ENCODE results near the gene PHF2.

The PHF2 gene

GRCh38 chr9:93624977-93625376 is 48.6 kb downstream of the PHF2 start:
- DNase-seq (ENCODE audit: extremely low read depth, insufficient read length) = no peak
- H3K36me3 ChIP-seq (ENCODE audit: control insufficient read depth, insufficient read depth, low read length) = peaks cover 1% of the 10 kb centered on the region; the same call in 1 of the 2 replicates
- TF ChIP-seq CTCF (IDR thresholded peaks at IDR 0.05; ENCODE audit: insufficient read depth, low read length, poor library complexity, severe bottlenecking) = no peak
- H3K27me3 ChIP-seq (replicated peaks; ENCODE audit: control insufficient read depth, insufficient read depth, low read length) = no peaks in the 10 kb centered on the region
- H3K4me3 ChIP-seq (replicated peaks; ENCODE audit: low read depth, low read length) = no peak overlapping the region

- Histone ChIP-seq H3K36me3 (ENCODE audit: control insufficient read depth, insufficient read depth, low read length) (peaks cover 2% of the 10 kb centered on the region), H3K4me3 (replicated peaks; ENCODE audit: low read depth, low read length) (no peak overlapping the region), H3K27me3 (replicated peaks; ENCODE audit: control insufficient read depth, insufficient read depth, low read length) (no peaks in the 10 kb centered on the region)
- no peak for TF ChIP-seq CTCF (IDR thresholded peaks at IDR 0.05; ENCODE audit: insufficient read depth, low read length, poor library complexity, severe bottlenecking)
- DNase-seq (ENCODE audit: extremely low read depth, insufficient read length) = no peak
These were observed 53.5 kb downstream of the PHF2 start for GRCh38 chr9:93629920-93630319.

GRCh38 chr9:93630806-93631411 is 54.5 kb downstream of the PHF2 start:
- no peak for TF ChIP-seq CTCF (IDR thresholded peaks at IDR 0.05; ENCODE audit: insufficient read depth, low read length, poor library complexity, severe bottlenecking)
- H3K36me3 ChIP-seq (ENCODE audit: control insufficient read depth, insufficient read depth, low read length) = peaks cover 2% of the 10 kb centered on the region
- no peak for DNase-seq (ENCODE audit: extremely low read depth, insufficient read length)
- H3K27me3 ChIP-seq (replicated peaks; ENCODE audit: control insufficient read depth, insufficient read depth, low read length) = no peaks in the 10 kb centered on the region
- H3K4me3 ChIP-seq (replicated peaks; ENCODE audit: low read depth, low read length) = no peak overlapping the region

GRCh38 chr9:93633492-93634221 is 57.3 kb downstream of the PHF2 start:
- no peaks in the 10 kb centered on the region for H3K27me3 ChIP-seq (replicated peaks; ENCODE audit: control insufficient read depth, insufficient read depth, low read length)
- TF ChIP-seq CTCF (IDR thresholded peaks at IDR 0.05; ENCODE audit: insufficient read depth, low read length, poor library complexity, severe bottlenecking) = no peak
- no peak overlapping the region for H3K4me3 ChIP-seq (replicated peaks; ENCODE audit: low read depth, low read length)
- peaks cover 8% of the 10 kb centered on the region for H3K36me3 ChIP-seq (ENCODE audit: control insufficient read depth, insufficient read depth, low read length)
- no peak for DNase-seq (ENCODE audit: extremely low read depth, insufficient read length)

GRCh38 chr9:93634311-93635185 is 58.2 kb downstream of the PHF2 start:
- DNase-seq (ENCODE audit: extremely low read depth, insufficient read length) = no peak
- Histone ChIP-seq H3K27me3 (replicated peaks; ENCODE audit: control insufficient read depth, insufficient read depth, low read length) (no peaks in the 10 kb centered on the region), H3K4me3 (replicated peaks; ENCODE audit: low read depth, low read length) (no peak overlapping the region), H3K36me3 (ENCODE audit: control insufficient read depth, insufficient read depth, low read length) (peaks cover 8% of the 10 kb centered on the region)
- TF ChIP-seq CTCF (IDR thresholded peaks at IDR 0.05; ENCODE audit: insufficient read depth, low read length, poor library complexity, severe bottlenecking) = no peak
